Keratinocyte (primary cell): ENCODE data around the gene TMEM201. TPM values are rescaled to one million over a fixed set of nuclear protein-coding genes. Genes with fewer than 3 reads are reported as not detected.

ENCODE experiments used
- DNase-seq: peaks from one replicate; pipeline ENCODE4 v3.0.0-alpha.2; 2011; ENCODE audit warnings: low read depth, missing footprints, low spot score
- FAIRE-seq: peaks from 2 replicates; lab custom pipeline; 2011; peaks lifted over from hg19 to GRCh38; lab: Jason Lieb, UNC
- H2AFZ ChIP-seq: 2 replicates; pipeline ENCODE4 v1.6.0; 2012; ENCODE audit warnings: low read length, control low read depth, inconsistent platforms; ENCODE audit not compliant: control insufficient read depth
- H3K27ac ChIP-seq: 2 replicates; pipeline ENCODE4 v1.5.1; 2011; ENCODE audit warnings: low read length; ENCODE audit not compliant: control insufficient read depth, insufficient read depth
- H3K27me3 ChIP-seq: 3 replicates; pipeline ENCODE4 v1.6.0; 2011; ENCODE audit warnings: low read length; ENCODE audit not compliant: control insufficient read depth, insufficient read depth; ENCODE audit errors: extremely low read depth
- H3K36me3 ChIP-seq, 2 experiments: 2 replicates in 1 of 2; 3 replicates in 1 of 2; pipeline ENCODE4 v1.5.1; 2011; ENCODE audit warnings: low read length in 2 of 2, mild to moderate bottlenecking in 1 of 2; ENCODE audit not compliant: control insufficient read depth in 2 of 2, insufficient read depth in 2 of 2; ENCODE audit errors: extremely low read depth in 1 of 2
- H3K4me1 ChIP-seq: 3 replicates; pipeline ENCODE4 v1.5.1; 2011; ENCODE audit warnings: low read length; ENCODE audit not compliant: control insufficient read depth, insufficient read depth; ENCODE audit errors: extremely low read depth
- H3K4me2 ChIP-seq: 3 replicates; pipeline ENCODE4 v1.6.0; 2011; ENCODE audit warnings: low read depth, low read length; ENCODE audit not compliant: control insufficient read depth, insufficient read depth; ENCODE audit errors: extremely low read depth
- H3K4me3 ChIP-seq, 3 experiments: fragments of 200-600 bp in 1 of 3; sonication (generic) in 1 of 3; 2 replicates in 2 of 3; 3 replicates in 1 of 3; pipeline ENCODE4 v1.5.1; 2011 to 2016; ENCODE audit warnings: low read length in 3 of 3, mild to moderate bottlenecking in 3 of 3, control low read depth in 2 of 3, inconsistent platforms in 1 of 3, low read depth in 1 of 3, mixed read lengths in 1 of 3, mixed run types in 1 of 3, moderate library complexity in 1 of 3; ENCODE audit not compliant: control insufficient read depth in 2 of 3, insufficient read depth in 2 of 3; ENCODE audit errors: extremely low read depth in 1 of 3
- H3K79me2 ChIP-seq: 2 replicates; pipeline ENCODE4 v1.6.0; 2012; ENCODE audit warnings: low read length; ENCODE audit not compliant: control insufficient read depth, insufficient read depth
- H3K9ac ChIP-seq: 3 replicates; pipeline ENCODE4 v1.6.0; 2011; ENCODE audit warnings: low read length; ENCODE audit not compliant: control insufficient read depth, insufficient read depth; ENCODE audit errors: extremely low read depth
- H3K9me1 ChIP-seq: 3 replicates; pipeline ENCODE4 v1.6.0; 2011; ENCODE audit warnings: low read length; ENCODE audit not compliant: control insufficient read depth, insufficient read depth; ENCODE audit errors: extremely low read depth
- H3K9me3 ChIP-seq: 2 replicates; pipeline ENCODE4 v1.5.1; 2012; ENCODE audit warnings: low read depth, low read length; ENCODE audit not compliant: control insufficient read depth
- H4K20me1 ChIP-seq: 3 replicates; pipeline ENCODE4 v1.6.0; 2011; ENCODE audit warnings: low read length; ENCODE audit not compliant: control insufficient read depth, insufficient read depth; ENCODE audit errors: extremely low read depth
- CTCF ChIP-seq, 3 experiments: IDR thresholded peaks in 1 of 3; conservative IDR thresholded peaks in 1 of 3; optimal IDR thresholded peaks in 1 of 3; 2 replicates in 2 of 3; 3 replicates in 1 of 3; pipeline versions ENCODE3 to v1.5.1; 2011; ENCODE audit warnings: low read length in 3 of 3, mild to moderate bottlenecking in 3 of 3, moderate library complexity in 2 of 3, control low read depth in 1 of 3, inconsistent platforms in 1 of 3; ENCODE audit not compliant: insufficient read depth in 2 of 3; ENCODE audit errors: extremely low read depth in 1 of 3
- EZH2 ChIP-seq: IDR thresholded peaks from one replicate; pipeline ENCODE4 v1.6.1; 2012; ENCODE audit warnings: inconsistent platforms, mild to moderate bottlenecking, low read length, moderate library complexity
- dilution Hi-C: fragments of 300-500 bp; cut with MboI; formaldehyde crosslinking; loops from one replicate; pipeline ENCODE4 v1.7.0; 2020; ENCODE audit warnings: low sequenced_read_pairs; ENCODE audit not compliant: extremely low pct_ligation_motif_present
- polyA plus RNA-seq, 5 experiments: library from polyadenylated mRNA; depleted of rRNA in 3 of 5; stranded (reverse) in 3 of 5; stranded (forward) in 1 of 5; unstranded in 1 of 5; fragments of >200 nt; gene quantifications; 1 replicate in 1 of 5; 2 replicates in 3 of 5; 3 replicates in 1 of 5; pipeline versions ENCODE4 v1.2.1 to v1.2.3, GENCODE V29; 2011 to 2012; ENCODE audit warnings: missing spikeins in 2 of 5, low read depth in 1 of 5, low replicate concordance in 1 of 5

The TMEM201 gene
- polyA plus RNA-seq, 1 donor (not counting 4 experiments of a cell fraction or from before 2014, with no cell fraction given): 1.5 TPM

GRCh38 chr1:9549955-9550546, 38.7 kb upstream of the TMEM201 start:
- no peak for FAIRE-seq
- Histone ChIP-seq H2AFZ (no peak overlapping the region), H4K20me1 (peaks cover 21% of the 10 kb centered on the region), H3K4me3 (no peak overlapping the region), H3K27me3 (no peaks in the 10 kb centered on the region), H3K4me1 (peaks cover 4% of the 10 kb centered on the region), H3K9me1 (no peaks in the 10 kb centered on the region), H3K79me2 (peaks cover 48% of the 10 kb centered on the region), H3K36me3 (peaks cover 0 to 7% of the 10 kb centered on the region in 2 experiments), H3K9ac (no peak overlapping the region), H3K27ac (no peak overlapping the region), H3K4me2 (no peak overlapping the region), H3K9me3 (no peaks in the 10 kb centered on the region)
- TF ChIP-seq EZH2: no peak
- no peak for TF ChIP-seq CTCF (optimal IDR thresholded peaks at IDR 0.05 in 1 of 3, IDR thresholded peaks at IDR 0.05 in 1 of 3, conservative IDR thresholded peaks at IDR 0.05 in 1 of 3; ENCODE audit: extremely low read depth in 1 of 3, insufficient read depth in 2 of 3, low read length in 3 of 3)
- no peak for DNase-seq
- dilution Hi-C loops: no loop called here

- H3K27me3 ChIP-seq: no peaks in the 10 kb centered on the region
- no peak overlapping the region for H2AFZ ChIP-seq
- no peak overlapping the region for H3K4me3 ChIP-seq
- FAIRE-seq (no peak), DNase-seq (no peak)
- H3K27ac ChIP-seq: no peak overlapping the region
- TF ChIP-seq CTCF (optimal IDR thresholded peaks at IDR 0.05 in 1 of 3, IDR thresholded peaks at IDR 0.05 in 1 of 3, conservative IDR thresholded peaks at IDR 0.05 in 1 of 3; ENCODE audit: extremely low read depth in 1 of 3, insufficient read depth in 2 of 3, low read length in 3 of 3) (no peak), EZH2 (no peak)
- H3K36me3 ChIP-seq: peaks cover 3 to 18% of the 10 kb centered on the region in 2 experiments
- no peak overlapping the region for H3K9ac ChIP-seq
- H3K79me2 ChIP-seq: peaks cover 40% of the 10 kb centered on the region
- no peaks in the 10 kb centered on the region for H3K9me1 ChIP-seq
- peaks cover 15% of the 10 kb centered on the region for H4K20me1 ChIP-seq
- no peak overlapping the region for H3K4me2 ChIP-seq
- H3K4me1 ChIP-seq: peaks cover 11% of the 10 kb centered on the region
- dilution Hi-C loops: no loop called here
- H3K9me3 ChIP-seq: no peaks in the 10 kb centered on the region
These were observed 36.7 kb upstream of the TMEM201 start for GRCh38 chr1:9551984-9552383.
